Liver (tissue), 3 donors: ENCODE results near the gene AP5B1.

Experiments
- ATF3 ChIP-seq: IDR thresholded peaks from 2 replicates; pipeline ENCODE4 v1.6.1; 2016; ENCODE audit warnings: antibody characterized with exemption
- CTCF ChIP-seq: fragments of 150-350 bp; IDR thresholded peaks from 2 replicates; pipeline ENCODE4 v1.5.1; 2017; ENCODE audit warnings: improper control_type of control experiment, low read depth, low read length; ENCODE audit not compliant: missing input control
- EGR1 ChIP-seq, 2 donors: IDR thresholded peaks; 2 replicates each; pipeline ENCODE4 v1.6.1; 2016 to 2018; ENCODE audit warnings: antibody characterized with exemption in 2 of 2, low read depth in 2 of 2
- GABPA ChIP-seq, 2 donors: IDR thresholded peaks in 1 of 2; conservative IDR thresholded peaks in 1 of 2; 2 replicates each; pipeline ENCODE4 v1.6.1; 2016; ENCODE audit warnings: antibody characterized with exemption in 2 of 2, mild to moderate bottlenecking in 1 of 2, moderate library complexity in 1 of 2
- HNF4A ChIP-seq, 2 donors: conservative IDR thresholded peaks; 2 replicates each; pipeline ENCODE4 v1.6.1; 2016; ENCODE audit warnings: antibody characterized with exemption in 2 of 2, mild to moderate bottlenecking in 2 of 2
- MAX ChIP-seq: IDR thresholded peaks from 2 replicates; pipeline ENCODE4 v1.6.1; 2016; ENCODE audit warnings: antibody characterized with exemption
- NR2F2 ChIP-seq: IDR thresholded peaks from 2 replicates; pipeline ENCODE4 v1.6.1; 2016; ENCODE audit warnings: antibody characterized with exemption
- RAD21 ChIP-seq, 2 donors: IDR thresholded peaks; 2 replicates each; pipeline ENCODE4 v1.6.1; 2016; ENCODE audit warnings: antibody characterized with exemption in 2 of 2, mild to moderate bottlenecking in 2 of 2
- REST ChIP-seq: IDR thresholded peaks from 2 replicates; pipeline ENCODE4 v1.6.1; 2016; ENCODE audit warnings: antibody characterized with exemption, mild to moderate bottlenecking
- SP1 ChIP-seq: IDR thresholded peaks from 2 replicates; pipeline ENCODE4 v1.6.1; 2018; ENCODE audit warnings: antibody characterized with exemption, mild to moderate bottlenecking
- TAF1 ChIP-seq: conservative IDR thresholded peaks from 2 replicates; pipeline ENCODE4 v1.6.1; 2016; ENCODE audit warnings: antibody characterized with exemption, mild to moderate bottlenecking
- YY1 ChIP-seq: IDR thresholded peaks from 2 replicates; pipeline ENCODE4 v1.6.1; 2016; ENCODE audit warnings: antibody characterized with exemption, mild to moderate bottlenecking
- ZBTB33 ChIP-seq: IDR thresholded peaks from 2 replicates; pipeline ENCODE4 v1.6.1; 2016; ENCODE audit warnings: antibody characterized with exemption
- donor health status: healthy.
- donor health status: healthy.

- no peak for TF ChIP-seq CTCF
- TF ChIP-seq ZBTB33, result no peak
- no peak for TF ChIP-seq ATF3
- no peak for TF ChIP-seq MAX
- TF ChIP-seq YY1, result no peak
- no peak for TF ChIP-seq TAF1
- TF ChIP-seq GABPA (IDR thresholded peaks at IDR 0.05 in 1 of 2, conservative IDR thresholded peaks at IDR 0.05 in 1 of 2), result no peak
- TF ChIP-seq SP1, result no peak
- no peak for TF ChIP-seq EGR1 (IDR thresholded peaks at IDR 0.05; ENCODE audit: low read depth in 2 of 2)
- no peak for TF ChIP-seq NR2F2
- TF ChIP-seq REST, result no peak
- TF ChIP-seq RAD21 (IDR thresholded peaks at IDR 0.05), result no peak
- TF ChIP-seq HNF4A (conservative IDR thresholded peaks at IDR 0.05), result no peak
These were observed 9.7 kb downstream of the AP5B1 start for GRCh38 chr11:65770951-65771567.
